Smooth muscle cell (in vitro differentiated cells): ENCODE measurements around the gene NCR3LG1. TPM values are rescaled to one million over a fixed set of nuclear protein-coding genes. Genes with fewer than 3 reads are reported as not detected.

Source experiments
- DNase-seq: peaks from one replicate; lab custom pipeline; 2025; ENCODE audit not compliant: unreplicated experiment; lab: John Stamatoyannopoulos, UW
- H2AFZ ChIP-seq: fragments of 200-600 bp; sonication (generic); 2 replicates; pipeline ENCODE4 v1.6.0; 2016; ENCODE audit warnings: antibody characterized with exemption, low read depth, mild to moderate bottlenecking
- H3F3A ChIP-seq: fragments of 200-600 bp; sonication (generic); 2 replicates; pipeline ENCODE4 v1.6.0; 2017; ENCODE audit warnings: antibody characterized with exemption, low read depth
- H3K27ac ChIP-seq: fragments of 200-600 bp; sonication (generic); 2 replicates; pipeline ENCODE4 v1.5.1; 2016; ENCODE audit warnings: low read depth, mild to moderate bottlenecking
- H3K27me3 ChIP-seq: fragments of 200-600 bp; sonication (generic); 2 replicates; pipeline ENCODE4 v1.6.1; 2016; ENCODE audit warnings: low read depth, mild to moderate bottlenecking
- H3K36me3 ChIP-seq: fragments of 200-600 bp; sonication (generic); 2 replicates; pipeline ENCODE4 v1.5.1; 2016; ENCODE audit warnings: low read depth
- H3K4me1 ChIP-seq: fragments of 200-600 bp; sonication (generic); 2 replicates; pipeline ENCODE4 v1.5.1; 2016; ENCODE audit warnings: low read depth
- H3K4me2 ChIP-seq: fragments of 200-600 bp; sonication (generic); 2 replicates; pipeline ENCODE4 v1.6.0; 2016; ENCODE audit warnings: mild to moderate bottlenecking
- H3K4me3 ChIP-seq: fragments of 200-600 bp; sonication (generic); 2 replicates; pipeline ENCODE4 v1.5.1; 2016; ENCODE audit warnings: mild to moderate bottlenecking
- H3K79me2 ChIP-seq: fragments of 200-600 bp; sonication (generic); 2 replicates; pipeline ENCODE4 v1.6.0; 2016; ENCODE audit warnings: low read depth, mild to moderate bottlenecking
- H3K9ac ChIP-seq: fragments of 200-600 bp; sonication (generic); 2 replicates; pipeline ENCODE4 v1.6.0; 2016; ENCODE audit warnings: low read depth
- H3K9me3 ChIP-seq: fragments of 200-600 bp; sonication (generic); replicated peaks from 2 replicates; pipeline ENCODE4 v1.5.1; 2016; ENCODE audit warnings: low read depth
- H4K20me1 ChIP-seq: fragments of 200-600 bp; sonication (generic); 2 replicates; pipeline ENCODE4 v1.6.0; 2016; ENCODE audit warnings: low read depth
- WGBS: methylation state at CpG from one replicate; pipeline ENCODE4 v1.1.7; 2016; ENCODE audit warnings: low lambda C conversion rate; 5-methylcytosine and 5-hydroxymethylcytosine counted together
- polyA plus RNA-seq: library from polyadenylated mRNA; unstranded; fragments of >200 nt; fragmentation: Nextera tagmentation; extraction: Ambion mirVana; gene quantifications from 2 replicates; pipeline ENCODE4 v1.2.1, GENCODE V29; 2016
- total RNA-seq: library from RNA; depleted of rRNA; stranded (reverse); fragments of >200 nt; gene quantifications from 2 replicates; pipeline ENCODE4 v1.2.3, GENCODE V29; 2014
- TF ChIP-seq, protein P1 (sequence below): fragments of 200-600 bp; sonication (generic); IDR thresholded peaks from 2 replicates; pipeline ENCODE4 v1.5.1; 2017; ENCODE audit warnings: borderline replicate concordance, mild to moderate bottlenecking, antibody characterized with exemption; ENCODE audit not compliant: insufficient read depth, poor library complexity, severe bottlenecking

Gene NCR3LG1
- total and polyA plus RNA-seq, 2 experiments from 2014 or later: 0.10 to 1.9 TPM

- Histone ChIP-seq H3K27ac (no peak overlapping the region), H3K9ac (no peak overlapping the region), H3K27me3 (no peaks in the 10 kb centered on the region), H3K9me3 (peaks cover 3% of the 10 kb centered on the region), H3F3A (no peaks in the 10 kb centered on the region), H3K36me3 (peaks cover 12% of the 10 kb centered on the region), H4K20me1 (no peaks in the 10 kb centered on the region), H3K79me2 (no peaks in the 10 kb centered on the region), H3K4me1 (no peaks in the 10 kb centered on the region), H3K4me2 (no peak overlapping the region), H3K4me3 (no peak overlapping the region), H2AFZ (no peak overlapping the region)
- DNase-seq: no peak
- WGBS: 76% methylated on average over 3 of the region's 3 CpGs
- TF ChIP-seq, protein P1, sequence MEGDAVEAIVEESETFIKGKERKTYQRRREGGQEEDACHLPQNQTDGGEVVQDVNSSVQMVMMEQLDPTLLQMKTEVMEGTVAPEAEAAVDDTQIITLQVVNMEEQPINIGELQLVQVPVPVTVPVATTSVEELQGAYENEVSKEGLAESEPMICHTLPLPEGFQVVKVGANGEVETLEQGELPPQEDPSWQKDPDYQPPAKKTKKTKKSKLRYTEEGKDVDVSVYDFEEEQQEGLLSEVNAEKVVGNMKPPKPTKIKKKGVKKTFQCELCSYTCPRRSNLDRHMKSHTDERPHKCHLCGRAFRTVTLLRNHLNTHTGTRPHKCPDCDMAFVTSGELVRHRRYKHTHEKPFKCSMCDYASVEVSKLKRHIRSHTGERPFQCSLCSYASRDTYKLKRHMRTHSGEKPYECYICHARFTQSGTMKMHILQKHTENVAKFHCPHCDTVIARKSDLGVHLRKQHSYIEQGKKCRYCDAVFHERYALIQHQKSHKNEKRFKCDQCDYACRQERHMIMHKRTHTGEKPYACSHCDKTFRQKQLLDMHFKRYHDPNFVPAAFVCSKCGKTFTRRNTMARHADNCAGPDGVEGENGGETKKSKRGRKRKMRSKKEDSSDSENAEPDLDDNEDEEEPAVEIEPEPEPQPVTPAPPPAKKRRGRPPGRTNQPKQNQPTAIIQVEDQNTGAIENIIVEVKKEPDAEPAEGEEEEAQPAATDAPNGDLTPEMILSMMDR: no peak
Observed at GRCh38 chr11:17376493-17376892, 24.9 kb downstream of the NCR3LG1 start.

GRCh38 chr11:17378655-17379054, 27.1 kb downstream of the NCR3LG1 start:
- Histone ChIP-seq H2AFZ (no peak overlapping the region), H3K27ac (no peak overlapping the region), H3K36me3 (no peaks in the 10 kb centered on the region), H3K27me3 (no peaks in the 10 kb centered on the region), H3K79me2 (no peaks in the 10 kb centered on the region), H3K4me3 (no peak overlapping the region), H3K9ac (no peak overlapping the region), H3K4me1 (no peaks in the 10 kb centered on the region), H3F3A (no peaks in the 10 kb centered on the region), H3K9me3 (no peaks in the 10 kb centered on the region), H3K4me2 (no peak overlapping the region), H4K20me1 (no peaks in the 10 kb centered on the region)
- no peak for DNase-seq
- TF ChIP-seq, protein P1: no peak
- WGBS: 85% methylated on average over 2 of the region's 2 CpGs

GRCh38 chr11:17379383-17380180, 28.0 kb downstream of the NCR3LG1 start:
- no peak overlapping the region for H3K4me2 ChIP-seq
- no peaks in the 10 kb centered on the region for H3K9me3 ChIP-seq
- no peak for DNase-seq
- no peaks in the 10 kb centered on the region for H3K27me3 ChIP-seq
- no peak overlapping the region for H3K9ac ChIP-seq
- H4K20me1 ChIP-seq: no peaks in the 10 kb centered on the region
- no peak overlapping the region for H3K27ac ChIP-seq
- TF ChIP-seq, protein P1: no peak
- H3K79me2 ChIP-seq: no peaks in the 10 kb centered on the region
- no peaks in the 10 kb centered on the region for H3F3A ChIP-seq
- H3K4me1 ChIP-seq: no peaks in the 10 kb centered on the region
- 90% methylated on average over 7 of the region's 7 CpGs for WGBS
- H2AFZ ChIP-seq: no peak overlapping the region
- no peak overlapping the region for H3K4me3 ChIP-seq
- no peaks in the 10 kb centered on the region for H3K36me3 ChIP-seq

- Histone ChIP-seq H3K36me3 (no peaks in the 10 kb centered on the region), H3F3A (no peaks in the 10 kb centered on the region), H3K27me3 (no peaks in the 10 kb centered on the region), H3K9ac (no peak overlapping the region), H4K20me1 (no peaks in the 10 kb centered on the region), H3K79me2 (no peaks in the 10 kb centered on the region), H3K4me1 (no peaks in the 10 kb centered on the region), H2AFZ (no peak overlapping the region), H3K9me3 (no peaks in the 10 kb centered on the region), H3K4me2 (no peak overlapping the region), H3K4me3 (no peak overlapping the region), H3K27ac (no peak overlapping the region)
- TF ChIP-seq, protein P1: no peak
- 53% methylated on average over 4 of the region's 4 CpGs for WGBS
- DNase-seq: no peak
Observed at GRCh38 chr11:17381156-17381555, 29.6 kb downstream of the NCR3LG1 start.
